ENCODE data around the gene PIGM.

DNA sequence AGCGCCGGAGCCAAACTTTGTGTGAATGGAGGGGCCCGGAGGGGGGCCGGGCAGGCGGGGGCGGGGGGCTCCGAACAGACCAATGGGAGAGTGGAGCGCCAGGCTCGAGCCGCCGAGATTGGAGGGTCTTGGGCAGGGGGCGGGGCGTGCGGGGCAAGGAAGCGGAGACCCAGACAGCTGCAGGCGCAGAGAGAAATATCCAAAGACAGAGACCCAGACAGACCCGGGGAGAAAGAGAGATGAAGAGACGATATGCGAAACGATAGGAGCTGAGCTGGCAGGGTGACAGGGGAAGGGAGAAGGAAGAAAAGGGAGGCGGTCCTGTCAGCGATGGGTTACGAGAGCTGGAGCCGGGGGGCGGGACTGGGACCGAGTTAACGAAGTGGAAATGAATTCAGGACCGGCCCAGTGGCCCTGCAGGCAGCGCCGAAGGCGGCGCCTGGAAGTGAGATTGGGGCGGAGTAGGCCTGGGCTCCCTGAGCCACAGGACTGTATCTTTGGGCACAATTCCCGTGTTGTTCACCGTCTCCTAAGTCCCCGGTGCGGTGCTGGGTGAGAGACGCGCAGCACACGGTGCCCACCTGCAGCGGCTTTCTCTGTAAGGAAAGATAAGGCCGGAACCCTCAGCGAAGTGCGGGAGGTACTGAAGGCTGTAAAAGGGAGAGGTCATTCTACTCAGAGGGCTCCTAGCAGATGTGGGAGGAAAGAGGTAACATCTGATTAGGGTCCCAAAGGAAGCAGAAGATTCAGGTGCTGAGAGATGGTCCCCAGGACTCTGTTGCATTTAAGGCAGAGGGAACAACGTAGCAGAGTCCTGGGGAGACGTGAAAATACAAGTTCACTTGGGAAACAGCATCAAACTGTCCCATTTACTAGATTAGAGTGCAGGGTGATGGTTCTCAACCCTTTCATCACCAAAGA lies 38.7 kb upstream of the PIGM start:
- TF ChIP-seq, protein P1, sequence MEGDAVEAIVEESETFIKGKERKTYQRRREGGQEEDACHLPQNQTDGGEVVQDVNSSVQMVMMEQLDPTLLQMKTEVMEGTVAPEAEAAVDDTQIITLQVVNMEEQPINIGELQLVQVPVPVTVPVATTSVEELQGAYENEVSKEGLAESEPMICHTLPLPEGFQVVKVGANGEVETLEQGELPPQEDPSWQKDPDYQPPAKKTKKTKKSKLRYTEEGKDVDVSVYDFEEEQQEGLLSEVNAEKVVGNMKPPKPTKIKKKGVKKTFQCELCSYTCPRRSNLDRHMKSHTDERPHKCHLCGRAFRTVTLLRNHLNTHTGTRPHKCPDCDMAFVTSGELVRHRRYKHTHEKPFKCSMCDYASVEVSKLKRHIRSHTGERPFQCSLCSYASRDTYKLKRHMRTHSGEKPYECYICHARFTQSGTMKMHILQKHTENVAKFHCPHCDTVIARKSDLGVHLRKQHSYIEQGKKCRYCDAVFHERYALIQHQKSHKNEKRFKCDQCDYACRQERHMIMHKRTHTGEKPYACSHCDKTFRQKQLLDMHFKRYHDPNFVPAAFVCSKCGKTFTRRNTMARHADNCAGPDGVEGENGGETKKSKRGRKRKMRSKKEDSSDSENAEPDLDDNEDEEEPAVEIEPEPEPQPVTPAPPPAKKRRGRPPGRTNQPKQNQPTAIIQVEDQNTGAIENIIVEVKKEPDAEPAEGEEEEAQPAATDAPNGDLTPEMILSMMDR (IDR thresholded peaks at IDR 0.05) = no peak
- TF ChIP-seq POLR2A (IDR thresholded peaks at IDR 0.05) = no peak

Measured in lower leg skin (tissue), 3 donors.